ENCODE data around the gene NCKIPSD. TPM values are rescaled to one million over a fixed set of nuclear protein-coding genes. Genes with fewer than 3 reads are reported as not detected.

NCKIPSD gene
- total RNA-seq, 4 donors from 2014 or later, result 21.6 to 32.2 (median 31.7) TPM

DNA sequence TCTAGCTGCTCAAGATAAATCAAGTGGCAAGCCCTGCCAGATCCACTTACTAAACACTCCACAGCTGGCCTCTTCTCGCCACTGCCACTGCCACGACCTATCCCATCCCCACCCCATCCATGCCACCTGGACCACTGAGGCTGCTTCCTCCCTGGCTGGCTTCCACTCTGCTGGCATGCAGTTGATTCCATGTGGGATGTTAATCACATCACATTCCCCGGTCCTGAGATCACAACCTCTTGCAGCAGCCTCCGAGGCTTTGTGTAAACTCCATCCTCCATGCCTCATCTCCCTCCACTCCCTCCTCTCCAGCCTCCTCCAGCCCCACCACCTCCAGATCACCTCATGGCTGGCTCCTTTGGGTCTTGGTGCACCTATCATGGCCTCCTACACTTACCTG lies 7.7 kb downstream of the NCKIPSD start:
- Histone ChIP-seq H3K4me1 (peaks cover 0 to 2% of the 10 kb centered on the region in 2 donors), H3K27ac (no peak overlapping the region), H3K4me3 (replicated peaks in 1 of 3) (no peak overlapping the region), H3K36me3 (peaks cover 15 to 37% of the 10 kb centered on the region in 2 donors), H3K27me3 (no peaks in the 10 kb centered on the region), H3K9me3 (no peaks in the 10 kb centered on the region)
- intact Hi-C loops (cut with DNase I), result no loop called here
- DNase-seq, result no peak
- WGBS, 2 donors, result 86 to 89% methylated on average over 4 of the region's 4 CpGs
- TF ChIP-seq, protein P1, sequence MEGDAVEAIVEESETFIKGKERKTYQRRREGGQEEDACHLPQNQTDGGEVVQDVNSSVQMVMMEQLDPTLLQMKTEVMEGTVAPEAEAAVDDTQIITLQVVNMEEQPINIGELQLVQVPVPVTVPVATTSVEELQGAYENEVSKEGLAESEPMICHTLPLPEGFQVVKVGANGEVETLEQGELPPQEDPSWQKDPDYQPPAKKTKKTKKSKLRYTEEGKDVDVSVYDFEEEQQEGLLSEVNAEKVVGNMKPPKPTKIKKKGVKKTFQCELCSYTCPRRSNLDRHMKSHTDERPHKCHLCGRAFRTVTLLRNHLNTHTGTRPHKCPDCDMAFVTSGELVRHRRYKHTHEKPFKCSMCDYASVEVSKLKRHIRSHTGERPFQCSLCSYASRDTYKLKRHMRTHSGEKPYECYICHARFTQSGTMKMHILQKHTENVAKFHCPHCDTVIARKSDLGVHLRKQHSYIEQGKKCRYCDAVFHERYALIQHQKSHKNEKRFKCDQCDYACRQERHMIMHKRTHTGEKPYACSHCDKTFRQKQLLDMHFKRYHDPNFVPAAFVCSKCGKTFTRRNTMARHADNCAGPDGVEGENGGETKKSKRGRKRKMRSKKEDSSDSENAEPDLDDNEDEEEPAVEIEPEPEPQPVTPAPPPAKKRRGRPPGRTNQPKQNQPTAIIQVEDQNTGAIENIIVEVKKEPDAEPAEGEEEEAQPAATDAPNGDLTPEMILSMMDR (IDR thresholded peaks at IDR 0.05), result no peak
- TF ChIP-seq POLR2A (IDR thresholded peaks at IDR 0.05), result no peak

DNA sequence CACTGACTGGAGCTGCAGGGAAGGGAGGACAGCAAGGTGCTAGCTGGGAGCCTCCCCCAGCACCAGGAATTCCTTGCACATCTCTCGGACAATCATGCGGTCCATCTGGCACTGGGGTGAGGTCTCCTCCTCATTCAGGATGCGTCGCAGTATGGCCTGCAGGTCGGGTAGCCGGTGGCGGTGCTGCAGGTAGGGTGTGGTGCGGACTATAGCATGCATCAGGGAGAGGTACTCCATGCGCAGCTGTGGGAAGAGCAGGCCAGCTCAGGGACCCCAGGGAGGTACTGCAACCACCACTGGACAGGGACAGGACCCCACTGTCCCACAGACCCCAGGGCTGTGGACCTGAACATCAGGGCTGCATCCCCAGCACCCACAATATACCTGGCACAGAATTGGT lies 11.2 kb downstream of the NCKIPSD start:
- no peak for DNase-seq
- 93 to 96% methylated on average over 9 of the region's 9 CpGs for WGBS, 2 donors
- Histone ChIP-seq H3K4me1 (no peaks in the 10 kb centered on the region), H3K36me3 (peaks cover 9 to 12% of the 10 kb centered on the region in 2 donors), H3K27ac (no peak overlapping the region), H3K9me3 (no peaks in the 10 kb centered on the region), H3K27me3 (no peaks in the 10 kb centered on the region), H3K4me3 (replicated peaks in 1 of 3) (no peak overlapping the region)
- TF ChIP-seq POLR2A (IDR thresholded peaks at IDR 0.05), result no peak
- TF ChIP-seq, protein P1 (IDR thresholded peaks at IDR 0.05), result no peak
- intact Hi-C loops (cut with DNase I), result no loop called here

DNA sequence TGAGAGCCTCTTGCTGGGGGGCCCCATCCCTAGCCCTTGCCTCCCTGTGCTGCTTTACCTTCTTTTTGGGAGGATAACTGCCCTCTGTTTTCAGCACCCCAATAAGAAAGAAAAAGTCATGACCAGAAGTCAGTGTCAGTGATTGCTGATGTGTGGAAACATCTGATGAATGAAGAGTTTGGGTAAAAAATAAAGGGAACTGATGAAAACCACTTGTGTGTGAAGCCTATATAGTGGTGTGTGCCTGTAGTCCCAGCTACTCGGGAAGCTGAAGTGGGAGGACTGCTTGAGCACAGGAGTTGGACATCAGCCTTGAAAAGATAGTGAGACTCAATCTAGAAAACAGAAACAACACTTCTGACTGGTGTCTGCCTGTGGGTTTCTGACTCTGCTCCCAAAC lies 13.2 kb downstream of the NCKIPSD start:
- WGBS, 2 donors, result 42% methylated on average over 1 of the region's 1 CpG
- intact Hi-C loops (cut with DNase I), result no loop called here
- H3K36me3 ChIP-seq, result no peaks in the 10 kb centered on the region

DNA sequence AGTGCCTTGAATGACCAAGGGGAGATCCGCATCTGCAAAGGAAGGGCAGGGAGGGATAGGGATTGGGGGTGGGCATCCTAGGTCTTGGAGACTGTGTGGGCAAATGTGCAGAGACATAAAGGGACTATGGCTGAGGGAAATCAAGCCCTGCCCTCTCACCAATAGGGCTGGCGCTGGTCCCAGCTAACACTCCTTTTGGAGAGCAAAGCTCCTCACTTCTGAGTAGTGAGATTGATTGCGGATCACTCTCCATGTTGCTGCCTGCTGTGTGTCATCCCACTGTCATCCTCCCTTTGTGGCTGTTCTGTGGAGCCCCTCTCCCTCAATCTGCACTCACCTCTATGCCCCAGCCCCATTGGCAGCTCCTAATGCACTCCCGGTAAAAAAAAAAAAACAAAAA lies 20.8 kb downstream of the NCKIPSD start:
- DNase-seq, result no peak
- Histone ChIP-seq H3K9me3 (no peaks in the 10 kb centered on the region), H3K36me3 (no peaks in the 10 kb centered on the region), H3K4me1 (peaks cover 13 to 26% of the 10 kb centered on the region in 2 donors), H3K27me3 (no peaks in the 10 kb centered on the region), H3K27ac (no peak overlapping the region), H3K4me3 (replicated peaks in 1 of 3) (no peak overlapping the region)
- intact Hi-C loops (cut with DNase I), result no loop called here
- TF ChIP-seq POLR2A (IDR thresholded peaks at IDR 0.05), result no peak
- TF ChIP-seq, protein P1 (IDR thresholded peaks at IDR 0.05), result no peak
- 86 to 87% methylated on average over 4 of the region's 4 CpGs for WGBS, 2 donors

More for the DNA sequence above, 13.2 kb downstream of the NCKIPSD start:
- no peaks in the 10 kb centered on the region for H3K27me3 ChIP-seq
- no peak for DNase-seq
- no peak overlapping the region for H3K4me3 ChIP-seq (replicated peaks in 1 of 3)
- no peak overlapping the region for H3K27ac ChIP-seq
- TF ChIP-seq, protein P1 (IDR thresholded peaks at IDR 0.05), result no peak
- TF ChIP-seq POLR2A (IDR thresholded peaks at IDR 0.05), result no peak
- no peaks in the 10 kb centered on the region for H3K4me1 ChIP-seq
- H3K9me3 ChIP-seq, result no peaks in the 10 kb centered on the region

DNA sequence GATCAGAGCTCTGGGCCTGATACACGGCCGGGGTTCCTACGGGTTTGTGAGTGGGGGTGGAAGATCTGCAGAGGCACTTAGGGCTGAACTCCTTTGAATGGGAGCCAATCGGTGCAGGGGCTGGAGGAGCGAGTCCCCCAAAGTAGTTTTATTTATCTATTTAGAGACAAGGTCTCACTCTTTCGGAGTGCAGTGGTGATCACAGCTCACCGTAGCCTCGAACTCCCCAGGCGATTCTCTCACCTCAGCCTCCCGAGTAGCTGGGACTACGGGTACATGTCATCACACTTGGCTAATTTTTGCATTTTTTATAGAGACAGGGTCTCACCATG lies 21.4 kb downstream of the NCKIPSD start:
- 52 to 59% methylated on average over 11 of the region's 11 CpGs for WGBS, 2 donors
- TF ChIP-seq, protein P1 (IDR thresholded peaks at IDR 0.05), result no peak
- TF ChIP-seq POLR2A (IDR thresholded peaks at IDR 0.05), result no peak
- H3K4me1 ChIP-seq, result peaks cover 13 to 26% of the 10 kb centered on the region in 2 donors
- no peaks in the 10 kb centered on the region for H3K36me3 ChIP-seq
- H3K4me3 ChIP-seq (replicated peaks in 1 of 3), result peak overlapping the region in 1 of 3 donors; percentile 34
- intact Hi-C loops (cut with DNase I), result no loop called here
- no peaks in the 10 kb centered on the region for H3K9me3 ChIP-seq
- H3K27me3 ChIP-seq, result no peaks in the 10 kb centered on the region
- no peak for DNase-seq
- H3K27ac ChIP-seq, result peak overlapping the region in 2 of 3 donors; percentile 67 to 85

All from thyroid gland (tissue), 4 donors.